HepG2 (cell line): Measurements from ENCODE around the gene QDPR. TPM values are rescaled to one million over a fixed set of nuclear protein-coding genes. Genes with fewer than 3 reads are reported as not detected.

Experiments
- BCL6 ChIP-seq: IDR thresholded peaks from 2 replicates; pipeline ENCODE4 v1.6.1; 2016; ENCODE audit warnings: missing genetic modification reagents, missing compliant biosample characterization
- BRCA1 ChIP-seq: sonication (generic); formaldehyde crosslinking; IDR thresholded peaks from 2 replicates; pipeline ENCODE4 v1.4.0; 2020; ENCODE audit warnings: missing genetic modification reagents
- GATAD2A ChIP-seq: IDR thresholded peaks from 2 replicates; pipeline ENCODE4 v1.6.1; 2016
- IRX3 ChIP-seq: sonication (generic); formaldehyde crosslinking; IDR thresholded peaks from 2 replicates; pipeline ENCODE4 v1.8.1; 2023; ENCODE audit warnings: mild to moderate bottlenecking, low read depth, missing genetic modification reagents, borderline replicate concordance
- MATR3 ChIP-seq: sonication (generic); formaldehyde crosslinking; IDR thresholded peaks from 2 replicates; pipeline ENCODE4 v1.4.0; 2020; ENCODE audit warnings: missing genetic modification reagents
- MLLT10 ChIP-seq: sonication (generic); formaldehyde crosslinking; IDR thresholded peaks from 2 replicates; pipeline ENCODE4 v1.4.0; 2020; ENCODE audit warnings: missing genetic modification reagents
- MTA1 ChIP-seq: sonication (generic); formaldehyde crosslinking; IDR thresholded peaks from 2 replicates; pipeline ENCODE4 v1.4.0; 2020; ENCODE audit warnings: missing genetic modification reagents, mild to moderate bottlenecking, borderline replicate concordance
- MTF2 ChIP-seq: sonication (generic); formaldehyde crosslinking; IDR thresholded peaks from 2 replicates; pipeline ENCODE4 v1.5.0; 2020; ENCODE audit warnings: missing genetic modification reagents, borderline replicate concordance
- NR1H2 ChIP-seq: sonication (generic); formaldehyde crosslinking; IDR thresholded peaks from 2 replicates; pipeline ENCODE4 v1.8.1; 2022; ENCODE audit warnings: low read depth, missing genetic modification reagents, borderline replicate concordance
- RXRA ChIP-seq: sonication (generic); formaldehyde crosslinking; IDR thresholded peaks from 2 replicates; pipeline ENCODE4 v1.5.1; 2020; ENCODE audit warnings: missing genetic modification reagents
- SP5 ChIP-seq: IDR thresholded peaks from 2 replicates; pipeline ENCODE4 v1.6.1; 2016; ENCODE audit warnings: low read depth, borderline replicate concordance
- ZMYM3 ChIP-seq: sonication (generic); formaldehyde crosslinking; IDR thresholded peaks from 2 replicates; pipeline ENCODE4 v1.5.1; 2020; ENCODE audit warnings: mild to moderate bottlenecking, missing genetic modification reagents
- ZNF260 ChIP-seq: sonication (generic); formaldehyde crosslinking; IDR thresholded peaks from 2 replicates; pipeline ENCODE4 v1.4.0; 2020; ENCODE audit warnings: missing genetic modification reagents, low read depth, mild to moderate bottlenecking, borderline replicate concordance
- ZNF557 ChIP-seq: sonication (generic); formaldehyde crosslinking; IDR thresholded peaks from 2 replicates; pipeline ENCODE4 v1.4.0; 2020; ENCODE audit warnings: missing genetic modification reagents
- ZSCAN25 ChIP-seq: sonication (generic); formaldehyde crosslinking; IDR thresholded peaks from 2 replicates; pipeline ENCODE4 v1.8.0; 2022; ENCODE audit warnings: mild to moderate bottlenecking, missing genetic modification reagents
- polyA plus RNA-seq, 8 experiments: library from polyadenylated mRNA; depleted of rRNA in 3 of 8; stranded (reverse) in 7 of 8; unstranded in 1 of 8; fragments of >200 nt; fragmentation: Illumina TruSeq in 4 of 8; extraction: Trizol in 4 of 8; gene quantifications; 2 replicates each; pipeline versions ENCODE4 v1.2.1 to v1.2.3, GENCODE V29; 2011 to 2016; ENCODE audit warnings: low read depth in 4 of 8, missing spikeins in 1 of 8, mixed read lengths in 1 of 8; ENCODE audit not compliant: insufficient read depth in 1 of 8
- total RNA-seq, 5 experiments: library from RNA; depleted of rRNA; stranded (reverse); fragments of >200 nt; fragmentation: Illumina TruSeq; extraction: Trizol; gene quantifications; 2 replicates each; pipeline ENCODE4 v1.2.3, GENCODE V29; 2016; ENCODE audit warnings: low read depth in 1 of 5
- TF ChIP-seq, protein P1 (sequence below): sonication (generic); formaldehyde crosslinking; IDR thresholded peaks from 2 replicates; pipeline ENCODE4 v1.4.0; 2020; ENCODE audit warnings: low read depth, missing genetic modification reagents
- TF ChIP-seq, protein P2 (sequence below): sonication (generic); formaldehyde crosslinking; IDR thresholded peaks from 2 replicates; pipeline ENCODE4 v1.4.0; 2020; ENCODE audit warnings: missing genetic modification reagents, borderline replicate concordance

Gene QDPR
- total and polyA plus RNA-seq, 2 of the 13 experiments (the other 11 are each of a cell fraction or from before 2014, with no cell fraction given) = 9.9 to 95.5 TPM

DNA sequence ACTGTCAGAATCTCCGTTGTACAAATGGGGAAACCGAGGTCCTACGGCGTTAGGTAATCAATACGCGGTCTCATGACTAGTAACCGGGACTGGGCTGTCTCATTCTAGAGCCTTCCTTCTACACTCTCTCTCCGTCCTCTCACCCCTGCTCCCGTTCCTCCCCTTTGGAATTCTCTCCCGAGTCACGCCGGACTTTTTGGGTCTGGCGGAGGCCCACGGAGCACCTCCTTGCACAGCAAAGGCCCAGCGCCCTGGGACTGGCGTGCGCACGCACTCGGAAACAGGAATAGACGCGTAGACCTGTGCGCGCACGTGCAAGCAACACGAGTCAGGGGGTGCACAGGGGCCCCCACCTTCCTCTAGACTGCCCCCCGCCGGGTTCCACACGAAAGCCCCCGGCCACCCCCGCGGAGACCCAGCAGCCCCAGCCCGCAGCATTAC lies 361 bp downstream of the QDPR start (continued):
- TF ChIP-seq, protein P1, sequence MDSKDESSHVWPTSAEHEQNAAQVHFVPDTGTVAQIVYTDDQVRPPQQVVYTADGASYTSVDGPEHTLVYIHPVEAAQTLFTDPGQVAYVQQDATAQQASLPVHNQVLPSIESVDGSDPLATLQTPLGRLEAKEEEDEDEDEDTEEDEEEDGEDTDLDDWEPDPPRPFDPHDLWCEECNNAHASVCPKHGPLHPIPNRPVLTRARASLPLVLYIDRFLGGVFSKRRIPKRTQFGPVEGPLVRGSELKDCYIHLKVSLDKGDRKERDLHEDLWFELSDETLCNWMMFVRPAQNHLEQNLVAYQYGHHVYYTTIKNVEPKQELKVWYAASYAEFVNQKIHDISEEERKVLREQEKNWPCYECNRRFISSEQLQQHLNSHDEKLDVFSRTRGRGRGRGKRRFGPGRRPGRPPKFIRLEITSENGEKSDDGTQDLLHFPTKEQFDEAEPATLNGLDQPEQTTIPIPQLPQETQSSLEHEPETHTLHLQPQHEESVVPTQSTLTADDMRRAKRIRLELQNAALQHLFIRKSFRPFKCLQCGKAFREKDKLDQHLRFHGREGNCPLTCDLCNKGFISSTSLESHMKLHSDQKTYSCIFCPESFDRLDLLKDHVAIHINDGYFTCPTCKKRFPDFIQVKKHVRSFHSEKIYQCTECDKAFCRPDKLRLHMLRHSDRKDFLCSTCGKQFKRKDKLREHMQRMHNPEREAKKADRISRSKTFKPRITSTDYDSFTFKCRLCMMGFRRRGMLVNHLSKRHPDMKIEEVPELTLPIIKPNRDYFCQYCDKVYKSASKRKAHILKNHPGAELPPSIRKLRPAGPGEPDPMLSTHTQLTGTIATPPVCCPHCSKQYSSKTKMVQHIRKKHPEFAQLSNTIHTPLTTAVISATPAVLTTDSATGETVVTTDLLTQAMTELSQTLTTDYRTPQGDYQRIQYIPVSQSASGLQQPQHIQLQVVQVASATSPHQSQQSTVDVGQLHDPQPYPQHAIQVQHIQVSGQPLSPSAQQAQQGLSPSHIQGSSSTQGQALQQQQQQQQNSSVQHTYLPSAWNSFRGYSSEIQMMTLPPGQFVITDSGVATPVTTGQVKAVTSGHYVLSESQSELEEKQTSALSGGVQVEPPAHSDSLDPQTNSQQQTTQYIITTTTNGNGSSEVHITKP (CRISPR knock-in tag) = no peak
- TF ChIP-seq SP5 (no peak), ZMYM3 (CRISPR knock-in tag) (no peak; the same call in 1 of the 2 replicates), BRCA1 (CRISPR knock-in tag) (no peak), MATR3 (no peak), ZNF557 (no peak), NR1H2 (CRISPR knock-in tag) (no peak), MLLT10 (CRISPR knock-in tag) (no peak), ZSCAN25 (no peak), MTF2 (CRISPR knock-in tag) (peak; percentile 71; the same call in 1 of the 2 replicates), RXRA (CRISPR knock-in tag) (no peak), ZNF260 (CRISPR knock-in tag) (no peak), BCL6 (no peak), MTA1 (CRISPR knock-in tag) (no peak), GATAD2A (CRISPR knock-in tag) (no peak), IRX3 (CRISPR knock-in tag) (no peak)
- TF ChIP-seq, protein P2, sequence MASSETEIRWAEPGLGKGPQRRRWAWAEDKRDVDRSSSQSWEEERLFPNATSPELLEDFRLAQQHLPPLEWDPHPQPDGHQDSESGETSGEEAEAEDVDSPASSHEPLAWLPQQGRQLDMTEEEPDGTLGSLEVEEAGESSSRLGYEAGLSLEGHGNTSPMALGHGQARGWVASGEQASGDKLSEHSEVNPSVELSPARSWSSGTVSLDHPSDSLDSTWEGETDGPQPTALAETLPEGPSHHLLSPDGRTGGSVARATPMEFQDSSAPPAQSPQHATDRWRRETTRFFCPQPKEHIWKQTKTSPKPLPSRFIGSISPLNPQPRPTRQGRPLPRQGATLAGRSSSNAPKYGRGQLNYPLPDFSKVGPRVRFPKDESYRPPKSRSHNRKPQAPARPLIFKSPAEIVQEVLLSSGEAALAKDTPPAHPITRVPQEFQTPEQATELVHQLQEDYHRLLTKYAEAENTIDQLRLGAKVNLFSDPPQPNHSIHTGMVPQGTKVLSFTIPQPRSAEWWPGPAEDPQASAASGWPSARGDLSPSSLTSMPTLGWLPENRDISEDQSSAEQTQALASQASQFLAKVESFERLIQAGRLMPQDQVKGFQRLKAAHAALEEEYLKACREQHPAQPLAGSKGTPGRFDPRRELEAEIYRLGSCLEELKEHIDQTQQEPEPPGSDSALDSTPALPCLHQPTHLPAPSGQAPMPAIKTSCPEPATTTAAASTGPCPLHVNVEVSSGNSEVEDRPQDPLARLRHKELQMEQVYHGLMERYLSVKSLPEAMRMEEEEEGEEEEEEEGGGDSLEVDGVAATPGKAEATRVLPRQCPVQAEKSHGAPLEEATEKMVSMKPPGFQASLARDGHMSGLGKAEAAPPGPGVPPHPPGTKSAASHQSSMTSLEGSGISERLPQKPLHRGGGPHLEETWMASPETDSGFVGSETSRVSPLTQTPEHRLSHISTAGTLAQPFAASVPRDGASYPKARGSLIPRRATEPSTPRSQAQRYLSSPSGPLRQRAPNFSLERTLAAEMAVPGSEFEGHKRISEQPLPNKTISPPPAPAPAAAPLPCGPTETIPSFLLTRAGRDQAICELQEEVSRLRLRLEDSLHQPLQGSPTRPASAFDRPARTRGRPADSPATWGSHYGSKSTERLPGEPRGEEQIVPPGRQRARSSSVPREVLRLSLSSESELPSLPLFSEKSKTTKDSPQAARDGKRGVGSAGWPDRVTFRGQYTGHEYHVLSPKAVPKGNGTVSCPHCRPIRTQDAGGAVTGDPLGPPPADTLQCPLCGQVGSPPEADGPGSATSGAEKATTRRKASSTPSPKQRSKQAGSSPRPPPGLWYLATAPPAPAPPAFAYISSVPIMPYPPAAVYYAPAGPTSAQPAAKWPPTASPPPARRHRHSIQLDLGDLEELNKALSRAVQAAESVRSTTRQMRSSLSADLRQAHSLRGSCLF (CRISPR knock-in tag) = no peak
